HCT116 (cell line): ENCODE data around the gene NEUROD2. TPM values are rescaled to one million over a fixed set of nuclear protein-coding genes. Genes with fewer than 3 reads are reported as not detected.

ENCODE experiments used
- ATAC-seq: fragments of 200-7000 bp; cut with Tn5 transposase; 2 replicates; pipeline ENCODE4 v1.9.1; 2020; ENCODE audit warnings: mild to moderate bottlenecking, moderate library complexity
- BruUV-seq: library from RNA; stranded (reverse); fragments of 400-500 nt; replicated peaks from 2 replicates; lab custom pipeline; 2021; lab: Mats Ljungman, UMichigan
- CTCF ChIA-PET: fragments of 300-600 bp; sonication (Branson Sonifier 250); formaldehyde crosslinking; loops from one replicate; lab custom pipeline; 2021; ENCODE audit warnings: antibody characterized with exemption; lab: Charles Lee
- POLR2A ChIA-PET: fragments of 300-600, 350-600 bp; sonication (Branson Sonifier 250); formaldehyde crosslinking; loops from one replicate; lab custom pipeline; 2021; ENCODE audit warnings: antibody characterized with exemption; lab: Charles Lee
- RAD21 ChIA-PET, 2 experiments: fragments of 300-600 bp; sonication (Branson Sonifier 250); formaldehyde crosslinking; loops; one replicate each; lab custom pipeline; 2023; ENCODE audit warnings: low total read pairs in 2 of 2; ENCODE audit not compliant: uncharacterized antibody in 2 of 2, unreplicated experiment in 2 of 2, low non-redundant PET in 1 of 2; lab: Charles Lee
- DNase-seq: peaks from one replicate; pipeline ENCODE4 v3.0.0-alpha.2; 2010; ENCODE audit warnings: low read depth, low spot score
- H2AFZ ChIP-seq: fragments of 200-600 bp; shearing (Covaris generic), sonication (generic); 2 replicates; pipeline ENCODE4 v1.6.1; 2017; ENCODE audit warnings: low read depth, mixed run types, mixed read lengths, antibody characterized with exemption, low read length; ENCODE audit not compliant: poor library complexity, severe bottlenecking
- H3K27ac ChIP-seq: 2 replicates; pipeline ENCODE4 v1.5.1; 2012; ENCODE audit warnings: low read depth, low read length
- H3K27me3 ChIP-seq: fragments of 200-600 bp; sonication (generic); 2 replicates; pipeline ENCODE4 v1.6.1; 2016; ENCODE audit warnings: mixed run types, low read length, mixed read lengths; ENCODE audit not compliant: insufficient read depth
- H3K36me3 ChIP-seq, 2 experiments: fragments of 200-500 bp in 1 of 2; fragments of 200-600 bp in 1 of 2; sonication (Bioruptor generic) in 1 of 2; sonication (generic) in 1 of 2; 2 replicates each; pipeline versions ENCODE4 v1.5.1 to v1.6.1; 2014 to 2016; ENCODE audit warnings: low read length in 2 of 2, inconsistent platforms in 1 of 2, mixed read lengths in 1 of 2, mixed run types in 1 of 2; ENCODE audit not compliant: insufficient read depth in 2 of 2, control insufficient read depth in 1 of 2
- H3K4me1 ChIP-seq, 2 experiments: fragments of 200-600 bp in 1 of 2; sonication (generic) in 1 of 2; 2 replicates each; pipeline versions ENCODE4 v1.5.1 to v1.6.1; 2012 to 2017; ENCODE audit warnings: low read length in 2 of 2, inconsistent platforms in 1 of 2, mild to moderate bottlenecking in 1 of 2, mixed read lengths in 1 of 2, mixed run types in 1 of 2, moderate library complexity in 1 of 2; ENCODE audit not compliant: insufficient read depth in 2 of 2, control insufficient read depth in 1 of 2
- H3K4me2 ChIP-seq: fragments of 200-600 bp; sonication (generic); 2 replicates; pipeline ENCODE4 v1.6.1; 2017; ENCODE audit warnings: mixed run types, low read length, mixed read lengths
- H3K4me3 ChIP-seq, 2 experiments: fragments of 200-600 bp in 1 of 2; sonication (generic) in 1 of 2; replicated peaks in 1 of 2; 2 replicates each; pipeline ENCODE4 v1.5.1; 2011 to 2016; ENCODE audit warnings: low read length in 2 of 2, control low read depth in 1 of 2, low read depth in 1 of 2, mild to moderate bottlenecking in 1 of 2, mixed read lengths in 1 of 2, mixed run types in 1 of 2
- H3K79me2 ChIP-seq: fragments of 200-600 bp; sonication (generic); 2 replicates; pipeline ENCODE4 v1.6.1; 2017; ENCODE audit warnings: mild to moderate bottlenecking, mixed run types, low read length, moderate library complexity, mixed read lengths; ENCODE audit not compliant: insufficient read depth
- H3K9ac ChIP-seq: fragments of 200-600 bp; sonication (generic); 2 replicates; pipeline ENCODE4 v1.6.1; 2016; ENCODE audit warnings: low read length, mixed read lengths
- H3K9me2 ChIP-seq: fragments of 200-600 bp; sonication (generic), shearing (Covaris generic); 2 replicates; pipeline ENCODE4 v1.6.1; 2017; ENCODE audit warnings: mixed run types, mild to moderate bottlenecking, moderate library complexity; ENCODE audit not compliant: insufficient read depth
- H3K9me3 ChIP-seq, 2 experiments: fragments of 200-500 bp in 1 of 2; fragments of 200-600 bp in 1 of 2; sonication (Bioruptor generic) in 1 of 2; sonication (generic) in 1 of 2; 2 replicates each; pipeline ENCODE4 v1.6.1; 2014 to 2017; ENCODE audit warnings: low read length in 2 of 2, mixed read lengths in 2 of 2, inconsistent platforms in 1 of 2, low read depth in 1 of 2, mild to moderate bottlenecking in 1 of 2, mixed run types in 1 of 2, moderate library complexity in 1 of 2; ENCODE audit not compliant: control insufficient read depth in 1 of 2, insufficient read depth in 1 of 2
- H4K20me1 ChIP-seq: fragments of 200-600 bp; sonication (generic), shearing (Covaris generic); 2 replicates; pipeline ENCODE4 v1.6.1; 2017; ENCODE audit warnings: mixed run types, mild to moderate bottlenecking, moderate library complexity; ENCODE audit not compliant: insufficient read depth
- REST ChIP-seq: IDR thresholded peaks from 2 replicates; pipeline ENCODE4 v1.6.1; 2012; ENCODE audit warnings: low read depth
- SIN3A ChIP-seq: IDR thresholded peaks from 2 replicates; pipeline ENCODE4 v1.6.1; 2012; ENCODE audit warnings: low read depth
- SP1 ChIP-seq: IDR thresholded peaks from 2 replicates; pipeline ENCODE4 v1.6.1; 2012; ENCODE audit warnings: low read depth
- ZBTB33 ChIP-seq: IDR thresholded peaks from 2 replicates; pipeline ENCODE4 v1.6.1; 2011; ENCODE audit warnings: mild to moderate bottlenecking, low read length, moderate library complexity; ENCODE audit not compliant: insufficient replicate concordance; ENCODE audit errors: extremely low read depth
- ZFX ChIP-seq: fragments of 450-650 bp; IDR thresholded peaks from 2 replicates; pipeline ENCODE4 v1.6.1; 2017
- intact Hi-C: fragments of 100-400 bp; cut with micrococcal nuclease; formaldehyde crosslinking; loops from 2 replicates; pipeline ENCODE4 v1.10.0; 2022
- total RNA-seq: library from RNA; stranded (reverse); gene quantifications from one replicate; pipeline ENCODE4 v1.2.1, GENCODE V29; 2021; ENCODE audit not compliant: unreplicated experiment
- TF ChIP-seq, protein P1 (sequence below), 3 experiments: fragments of 200-600 bp in 1 of 3; sonication (generic) in 1 of 3; IDR thresholded peaks in 2 of 3; conservative IDR thresholded peaks in 1 of 3; 2 replicates each; pipeline ENCODE4 v1.5.1; 2012 to 2017; ENCODE audit warnings: low read depth in 2 of 3, low read length in 2 of 3, antibody characterized with exemption in 1 of 3, borderline replicate concordance in 1 of 3, control low read depth in 1 of 3, mild to moderate bottlenecking in 1 of 3, mixed read lengths in 1 of 3, mixed run types in 1 of 3, moderate library complexity in 1 of 3; ENCODE audit not compliant: insufficient read depth in 1 of 3

NEUROD2 gene
- total RNA-seq, 1 experiment from 2014 or later, result not detected

GRCh38 chr17:39568702-39569101 lies 39.0 kb downstream of the NEUROD2 start:
- H3K4me3 ChIP-seq, result no peak overlapping the region
- no peak for DNase-seq
- BruUV-seq, result no TSS peak
- H3K4me2 ChIP-seq, result no peak overlapping the region
- H3K9me3 ChIP-seq, result peaks cover 0 to 5% of the 10 kb centered on the region in 2 experiments; a peak in 1 of 4 replicates
- H3K79me2 ChIP-seq, result no peaks in the 10 kb centered on the region
- H3K9me2 ChIP-seq, result no peaks in the 10 kb centered on the region
- H4K20me1 ChIP-seq, result no peaks in the 10 kb centered on the region
- H3K27ac ChIP-seq, result no peak overlapping the region
- no peaks in the 10 kb centered on the region for H3K4me1 ChIP-seq
- H2AFZ ChIP-seq, result no peak overlapping the region
- no peaks in the 10 kb centered on the region for H3K27me3 ChIP-seq
- TF ChIP-seq, protein P1, sequence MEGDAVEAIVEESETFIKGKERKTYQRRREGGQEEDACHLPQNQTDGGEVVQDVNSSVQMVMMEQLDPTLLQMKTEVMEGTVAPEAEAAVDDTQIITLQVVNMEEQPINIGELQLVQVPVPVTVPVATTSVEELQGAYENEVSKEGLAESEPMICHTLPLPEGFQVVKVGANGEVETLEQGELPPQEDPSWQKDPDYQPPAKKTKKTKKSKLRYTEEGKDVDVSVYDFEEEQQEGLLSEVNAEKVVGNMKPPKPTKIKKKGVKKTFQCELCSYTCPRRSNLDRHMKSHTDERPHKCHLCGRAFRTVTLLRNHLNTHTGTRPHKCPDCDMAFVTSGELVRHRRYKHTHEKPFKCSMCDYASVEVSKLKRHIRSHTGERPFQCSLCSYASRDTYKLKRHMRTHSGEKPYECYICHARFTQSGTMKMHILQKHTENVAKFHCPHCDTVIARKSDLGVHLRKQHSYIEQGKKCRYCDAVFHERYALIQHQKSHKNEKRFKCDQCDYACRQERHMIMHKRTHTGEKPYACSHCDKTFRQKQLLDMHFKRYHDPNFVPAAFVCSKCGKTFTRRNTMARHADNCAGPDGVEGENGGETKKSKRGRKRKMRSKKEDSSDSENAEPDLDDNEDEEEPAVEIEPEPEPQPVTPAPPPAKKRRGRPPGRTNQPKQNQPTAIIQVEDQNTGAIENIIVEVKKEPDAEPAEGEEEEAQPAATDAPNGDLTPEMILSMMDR (IDR thresholded peaks at IDR 0.05 in 2 of 3, conservative IDR thresholded peaks at IDR 0.05 in 1 of 3; ENCODE audit: borderline replicate concordance in 1 of 3, insufficient read depth in 1 of 3, low read depth in 2 of 3, low read length in 2 of 3), result no peak
- TF ChIP-seq REST, result no peak
- TF ChIP-seq SIN3A, result no peak
- no peak for TF ChIP-seq ZFX
- TF ChIP-seq ZBTB33, result no peak
- TF ChIP-seq SP1, result no peak
- CTCF ChIA-PET, result no interaction called here
- no peak for ATAC-seq
- no peaks in the 10 kb centered on the region for H3K36me3 ChIP-seq
- RAD21 ChIA-PET, result no interaction called here
- intact Hi-C loops, result no loop called here
- POLR2A ChIA-PET, result no interaction called here
- no peak overlapping the region for H3K9ac ChIP-seq
